HepG2 (cell line): ENCODE data around the gene WDR45B. TPM values are rescaled to one million over a fixed set of nuclear protein-coding genes. Genes with fewer than 3 reads are reported as not detected.

Source experiments
- BATF2 ChIP-seq: sonication (generic); formaldehyde crosslinking; IDR thresholded peaks from 2 replicates; pipeline ENCODE4 v1.8.0; 2022; ENCODE audit warnings: mild to moderate bottlenecking, missing genetic modification reagents, moderate library complexity
- DBP ChIP-seq: sonication (generic); formaldehyde crosslinking; IDR thresholded peaks from 2 replicates; pipeline ENCODE4 v1.4.0; 2020; ENCODE audit warnings: missing genetic modification reagents; ENCODE audit errors: not compliant biosample characterization
- GPBP1L1 ChIP-seq: sonication (generic); formaldehyde crosslinking; IDR thresholded peaks from 2 replicates; pipeline ENCODE4 v1.5.0; 2020; ENCODE audit warnings: mild to moderate bottlenecking, missing genetic modification reagents
- JUND ChIP-seq: sonication (generic); formaldehyde crosslinking; IDR thresholded peaks from 2 replicates; pipeline ENCODE4 v1.8.0; 2022; ENCODE audit warnings: mild to moderate bottlenecking, missing genetic modification reagents
- LCORL ChIP-seq, 2 experiments: fragments of 450-650 bp in 1 of 2; sonication (generic) in 1 of 2; formaldehyde crosslinking in 1 of 2; IDR thresholded peaks; 2 replicates each; pipeline versions ENCODE4 v1.5.0 to v1.6.1; 2017 to 2020; ENCODE audit warnings: antibody characterized with exemption in 1 of 2, missing genetic modification reagents in 1 of 2
- MAFK ChIP-seq, 2 experiments: IDR thresholded peaks in 1 of 2; conservative IDR thresholded peaks in 1 of 2; 2 replicates each; pipeline ENCODE4 v1.6.1; 2011; ENCODE audit warnings: improper control_type of control experiment in 2 of 2, low read length in 2 of 2
- PHF21A ChIP-seq: sonication (generic); formaldehyde crosslinking; IDR thresholded peaks from 2 replicates; pipeline ENCODE4 v1.5.0; 2020; ENCODE audit warnings: mild to moderate bottlenecking, missing genetic modification reagents
- PTBP1 ChIP-seq: fragments of 200-400 bp; formaldehyde crosslinking; IDR thresholded peaks from 2 replicates; pipeline ENCODE4 v1.6.1; 2018; ENCODE audit warnings: low read length, low read depth; ENCODE audit not compliant: poor library complexity, severe bottlenecking
- RELA ChIP-seq: sonication (generic); formaldehyde crosslinking; IDR thresholded peaks from 2 replicates; pipeline ENCODE4 v1.4.0; 2020; ENCODE audit warnings: missing genetic modification reagents
- RFXAP ChIP-seq: sonication (generic); formaldehyde crosslinking; IDR thresholded peaks from 2 replicates; pipeline ENCODE4 v1.4.0; 2020; ENCODE audit warnings: missing genetic modification reagents, borderline replicate concordance
- SAP130 ChIP-seq: IDR thresholded peaks from 2 replicates; pipeline ENCODE4 v1.6.1; 2016; ENCODE audit warnings: low read depth
- SIN3A ChIP-seq: IDR thresholded peaks from 2 replicates; pipeline ENCODE4 v1.6.1; 2011; ENCODE audit warnings: low read depth, mild to moderate bottlenecking, control low read depth, low read length, borderline replicate concordance
- SMARCE1 ChIP-seq: fragments of 450-650 bp; IDR thresholded peaks from 2 replicates; pipeline ENCODE4 v1.6.1; 2017; ENCODE audit warnings: borderline replicate concordance
- ZBTB42 ChIP-seq: sonication (generic); formaldehyde crosslinking; IDR thresholded peaks from 2 replicates; pipeline ENCODE4 v1.5.0; 2020; ENCODE audit warnings: mild to moderate bottlenecking, missing genetic modification reagents
- ZFP90 ChIP-seq: sonication (generic); formaldehyde crosslinking; IDR thresholded peaks from 2 replicates; pipeline ENCODE4 v1.8.0; 2022; ENCODE audit warnings: missing genetic modification reagents, mild to moderate bottlenecking, inconsistent platforms, borderline replicate concordance
- ZNF12 ChIP-seq: sonication (generic); formaldehyde crosslinking; IDR thresholded peaks from 2 replicates; pipeline ENCODE4 v1.5.0; 2020; ENCODE audit warnings: missing genetic modification reagents
- ZNF20 ChIP-seq: sonication (generic); formaldehyde crosslinking; IDR thresholded peaks from 2 replicates; pipeline ENCODE4 v1.4.0; 2020; ENCODE audit warnings: mild to moderate bottlenecking, moderate library complexity, missing genetic modification reagents
- ZNF230 ChIP-seq: sonication (generic); formaldehyde crosslinking; IDR thresholded peaks from 2 replicates; pipeline ENCODE4 v1.4.0; 2020; ENCODE audit warnings: mild to moderate bottlenecking, missing genetic modification reagents
- ZNF280D ChIP-seq: sonication (generic); formaldehyde crosslinking; IDR thresholded peaks from 2 replicates; pipeline ENCODE4 v1.5.1; 2020; ENCODE audit warnings: mild to moderate bottlenecking, missing genetic modification reagents
- ZNF543 ChIP-seq: sonication (generic); formaldehyde crosslinking; IDR thresholded peaks from 2 replicates; pipeline ENCODE4 v1.4.0; 2020; ENCODE audit warnings: mild to moderate bottlenecking, missing genetic modification reagents
- ZNF569 ChIP-seq: sonication (generic); formaldehyde crosslinking; IDR thresholded peaks from 2 replicates; pipeline ENCODE4 v1.5.0; 2020; ENCODE audit warnings: mild to moderate bottlenecking, missing genetic modification reagents, moderate library complexity, borderline replicate concordance
- ZNF615 ChIP-seq: sonication (generic); formaldehyde crosslinking; IDR thresholded peaks from 2 replicates; pipeline ENCODE4 v1.5.0; 2020; ENCODE audit warnings: mild to moderate bottlenecking, missing genetic modification reagents, borderline replicate concordance
- ZNF790 ChIP-seq: sonication (generic); formaldehyde crosslinking; IDR thresholded peaks from 2 replicates; pipeline ENCODE4 v1.8.0; 2022; ENCODE audit warnings: missing genetic modification reagents, mild to moderate bottlenecking, borderline replicate concordance
- ZSCAN12 ChIP-seq: sonication (generic); formaldehyde crosslinking; IDR thresholded peaks from 2 replicates; pipeline ENCODE4 v1.9.0; 2021; ENCODE audit warnings: mild to moderate bottlenecking, missing genetic modification reagents
- ZSCAN29 ChIP-seq: sonication (generic); formaldehyde crosslinking; conservative IDR thresholded peaks from 2 replicates; pipeline ENCODE4 v1.4.0; 2020; ENCODE audit warnings: mild to moderate bottlenecking, missing genetic modification reagents
- polyA plus RNA-seq, 8 experiments: library from polyadenylated mRNA; depleted of rRNA in 3 of 8; stranded (reverse) in 7 of 8; unstranded in 1 of 8; fragments of >200 nt; fragmentation: Illumina TruSeq in 4 of 8; extraction: Trizol in 4 of 8; gene quantifications; 2 replicates each; pipeline versions ENCODE4 v1.2.1 to v1.2.3, GENCODE V29; 2011 to 2016; ENCODE audit warnings: low read depth in 4 of 8, missing spikeins in 1 of 8, mixed read lengths in 1 of 8; ENCODE audit not compliant: insufficient read depth in 1 of 8
- total RNA-seq, 5 experiments: library from RNA; depleted of rRNA; stranded (reverse); fragments of >200 nt; fragmentation: Illumina TruSeq; extraction: Trizol; gene quantifications; 2 replicates each; pipeline ENCODE4 v1.2.3, GENCODE V29; 2016; ENCODE audit warnings: low read depth in 1 of 5

WDR45B gene
- total and polyA plus RNA-seq, 2 of the 13 experiments (the other 11 are each of a cell fraction or from before 2014, with no cell fraction given), result 86.2 to 155 TPM

- no peak for TF ChIP-seq LCORL (IDR thresholded peaks at IDR 0.05)
- 0 out of 2 replicates have a peak, but pooled peaks have one; percentile 24 for TF ChIP-seq LCORL (CRISPR knock-in tag; IDR thresholded peaks at IDR 0.05)
- no peak for TF ChIP-seq SMARCE1
- TF ChIP-seq ZNF230 (CRISPR knock-in tag), result no peak
- no peak for TF ChIP-seq SAP130
- TF ChIP-seq DBP (CRISPR knock-in tag), result peak; percentile 3
- TF ChIP-seq ZSCAN29 (CRISPR knock-in tag), result peak; percentile 55; the same call in 1 of the 2 replicates
- no peak for TF ChIP-seq RELA (CRISPR knock-in tag)
- no peak for TF ChIP-seq ZNF615 (CRISPR knock-in tag)
- 0 out of 2 replicates have a peak, but pooled peaks have one; percentile 5 for TF ChIP-seq JUND (CRISPR knock-in tag)
- TF ChIP-seq ZNF569 (CRISPR knock-in tag), result no peak
- no peak for TF ChIP-seq ZFP90 (CRISPR knock-in tag)
- TF ChIP-seq GPBP1L1 (CRISPR knock-in tag), result no peak
- peak; percentile 56; the same call in 1 of the 2 replicates for TF ChIP-seq ZNF543 (CRISPR knock-in tag)
- TF ChIP-seq ZNF790 (CRISPR knock-in tag), result peak; percentile 95
- no peak for TF ChIP-seq ZSCAN12 (CRISPR knock-in tag)
- peak; percentile 43; the same call in 1 of the 2 replicates for TF ChIP-seq ZBTB42
- 0 out of 2 replicates have a peak, but pooled peaks have one; percentile 26 for TF ChIP-seq BATF2 (CRISPR knock-in tag)
- no peak for TF ChIP-seq PHF21A (CRISPR knock-in tag)
- no peak for TF ChIP-seq RFXAP (CRISPR knock-in tag)
- TF ChIP-seq ZNF12, result 0 out of 2 replicates have a peak, but pooled peaks have one; percentile 11
- peak; percentile 66; the same call in 1 of the 2 replicates for TF ChIP-seq ZNF280D (CRISPR knock-in tag)
- TF ChIP-seq PTBP1, result peak; percentile 62
- no peak for TF ChIP-seq MAFK (conservative IDR thresholded peaks at IDR 0.05 in 1 of 2, IDR thresholded peaks at IDR 0.05 in 1 of 2; ENCODE audit: low read length in 2 of 2)
- TF ChIP-seq ZNF20 (CRISPR knock-in tag), result 0 out of 2 replicates have a peak, but pooled peaks have one; percentile 11
- peak; percentile 64; the same call in 1 of the 2 replicates for TF ChIP-seq SIN3A
These were observed 565 bp downstream of the WDR45B start (continued) for GRCh38 chr17:82647593-82648164.
